SU-DHL-6 (cell line): ENCODE measurements around the gene GPR157.

ENCODE experiments used
- CTCF ChIP-seq: fragments of 200-600 bp; sonication (generic); IDR thresholded peaks from one replicate; pipeline ENCODE4 v1.5.1; 2017; ENCODE audit warnings: antibody characterized with exemption, mild to moderate bottlenecking, low read length, moderate library complexity; ENCODE audit not compliant: insufficient read depth, poor library complexity, severe bottlenecking
- EZH2phosphoT487 ChIP-seq: fragments of 200-600 bp; sonication (generic), shearing (Covaris generic); conservative IDR thresholded peaks from 2 replicates; pipeline ENCODE4 v1.6.1; 2018; ENCODE audit warnings: mild to moderate bottlenecking, antibody characterized with exemption, low read length, moderate library complexity, mixed read lengths

- no peak for TF ChIP-seq CTCF
- no peak for TF ChIP-seq EZH2phosphoT487
These were observed 67.5 kb downstream of the GPR157 start for GRCh38 chr1:9061252-9061960.
